GM18511 (cell line): ENCODE data around the gene UBN2.
"Not testable (repeated sequence)": the region's sequence is repeated elsewhere in the genome, so short reads cannot be mapped to it uniquely, and the experiment has no call there.

Experiments used
- ATAC-seq: cut with Tn5 transposase; IDR thresholded peaks from one replicate; pipeline ENCODE4 v1.9.1; 2021; ENCODE audit warnings: mild to moderate bottlenecking, moderate library complexity; ENCODE audit not compliant: unreplicated experiment

The UBN2 gene

GRCh38 chr7:139294241-139294640, 63.2 kb downstream of the UBN2 start:
- no peak for ATAC-seq

- no peak for ATAC-seq
Measured at GRCh38 chr7:139294951-139295575, 64.0 kb downstream of the UBN2 start.

DNA sequence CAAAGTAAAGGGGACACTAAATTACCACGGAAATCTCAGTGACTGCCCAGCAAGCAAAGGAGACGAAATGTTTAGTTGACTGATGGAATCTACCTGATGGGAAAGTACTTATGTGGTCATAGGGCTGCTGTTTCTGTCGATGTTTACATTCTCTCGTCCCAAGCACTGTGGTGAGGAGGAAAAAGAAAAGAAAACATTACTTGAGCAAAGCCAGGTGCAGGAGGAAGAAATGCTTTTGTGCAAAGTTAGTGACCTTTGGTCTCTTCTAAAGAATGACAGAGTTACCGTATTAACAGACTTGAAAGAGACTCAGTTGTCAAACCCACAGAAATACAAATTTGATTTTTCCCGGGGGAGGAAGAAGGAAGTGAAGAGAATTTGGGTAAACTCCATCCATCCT, 66.8 kb downstream of the UBN2 start:
- ATAC-seq: no peak

DNA sequence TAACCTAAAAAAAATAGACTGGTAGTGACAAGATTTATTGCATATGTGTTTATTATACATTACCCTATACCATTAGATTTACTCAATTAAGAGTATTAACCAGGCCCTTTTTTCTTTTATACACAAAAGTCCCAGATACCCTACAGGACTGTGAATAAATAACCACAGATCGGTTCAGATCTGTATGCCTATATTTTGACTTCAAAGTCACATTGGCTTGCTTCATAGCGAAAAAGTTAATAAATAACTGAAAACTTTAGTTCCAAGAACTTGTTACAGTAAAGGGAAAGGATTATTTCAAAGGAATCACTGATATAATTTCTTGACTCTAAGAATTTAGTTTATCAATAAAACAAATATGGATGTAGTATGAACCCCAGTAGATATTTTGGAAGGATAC, 68.3 kb downstream of the UBN2 start:
- no peak for ATAC-seq

DNA sequence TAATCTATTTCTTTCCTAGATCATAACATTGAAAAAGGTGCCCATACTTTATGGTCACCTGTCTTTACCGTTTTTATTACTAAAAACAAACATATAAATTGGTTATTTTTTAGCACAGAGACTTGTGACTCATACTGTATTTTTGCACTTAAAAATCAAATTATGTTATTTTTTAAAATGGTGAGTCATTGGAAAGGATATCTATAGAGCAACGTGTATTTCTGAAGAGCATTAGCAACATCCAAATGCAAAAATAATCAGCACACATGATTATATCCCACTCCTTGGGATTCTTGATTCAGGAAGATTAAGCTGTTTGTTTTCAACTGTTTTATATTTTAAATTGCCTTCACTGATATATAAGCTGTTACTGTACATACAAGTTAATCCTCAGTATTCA, 69.4 kb downstream of the UBN2 start:
- ATAC-seq: no peak

GRCh38 chr7:139304517-139304916, 73.5 kb downstream of the UBN2 start:
- ATAC-seq: no peak

DNA sequence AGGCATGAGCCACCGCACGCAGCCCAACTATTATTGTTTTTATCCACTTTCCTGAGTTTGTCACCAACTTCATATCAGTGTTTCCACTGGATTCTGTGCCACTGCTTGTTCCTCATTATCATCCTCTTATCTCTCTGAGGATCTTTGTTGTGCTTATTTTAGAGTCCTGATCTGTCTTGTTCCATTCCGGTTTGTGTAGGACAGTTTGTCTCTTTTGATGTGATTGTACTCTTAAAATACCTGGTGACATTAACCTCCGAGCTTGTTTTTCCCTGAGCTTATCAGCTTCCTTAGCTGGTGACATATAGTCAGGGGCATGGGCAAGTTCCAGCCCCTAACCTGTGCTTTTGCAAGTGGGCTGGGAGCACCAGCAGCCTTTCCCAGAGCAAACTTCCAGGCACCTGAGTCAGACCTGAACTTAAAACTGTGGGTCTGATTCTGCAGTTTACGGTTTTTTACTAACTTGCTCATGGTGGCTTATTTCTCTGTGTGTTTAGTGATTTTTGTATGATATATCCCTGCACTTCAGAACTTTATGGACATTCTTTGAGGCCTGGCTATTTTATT, 87.0 kb downstream of the UBN2 start:
- ATAC-seq: no peak

GRCh38 chr7:139321071-139321745, 90.2 kb downstream of the UBN2 start:
- ATAC-seq: no peak

- ATAC-seq: not testable (repeated sequence)
Measured at GRCh38 chr7:139324709-139325108, 93.7 kb downstream of the UBN2 start.

DNA sequence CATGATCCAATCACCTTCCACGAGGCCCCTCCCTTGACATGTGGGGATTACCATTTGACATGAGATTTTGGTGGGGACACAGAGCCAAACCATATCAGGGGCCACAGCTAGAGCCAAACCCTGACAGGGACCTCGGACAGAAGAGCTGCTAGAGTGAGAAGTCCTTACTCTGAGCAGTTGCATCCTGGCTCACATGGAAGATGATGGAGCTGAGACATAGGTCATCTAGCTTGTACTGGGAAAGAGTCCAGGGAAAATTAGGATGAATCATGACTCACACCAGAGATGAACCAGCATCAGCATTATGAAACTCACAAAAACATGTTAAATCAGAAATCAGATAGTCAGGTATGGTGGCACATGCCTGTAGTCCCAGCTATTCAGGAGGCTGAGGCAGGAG, 97.3 kb downstream of the UBN2 start:
- no peak for ATAC-seq

- ATAC-seq: no peak
Measured at GRCh38 chr7:139329119-139329518, 98.1 kb downstream of the UBN2 start.

- ATAC-seq: no peak
Measured at GRCh38 chr7:139330333-139331030, 99.4 kb downstream of the UBN2 start.

- ATAC-seq: no peak
Measured at GRCh38 chr7:139332697-139333359, 101.8 kb downstream of the UBN2 start.

DNA sequence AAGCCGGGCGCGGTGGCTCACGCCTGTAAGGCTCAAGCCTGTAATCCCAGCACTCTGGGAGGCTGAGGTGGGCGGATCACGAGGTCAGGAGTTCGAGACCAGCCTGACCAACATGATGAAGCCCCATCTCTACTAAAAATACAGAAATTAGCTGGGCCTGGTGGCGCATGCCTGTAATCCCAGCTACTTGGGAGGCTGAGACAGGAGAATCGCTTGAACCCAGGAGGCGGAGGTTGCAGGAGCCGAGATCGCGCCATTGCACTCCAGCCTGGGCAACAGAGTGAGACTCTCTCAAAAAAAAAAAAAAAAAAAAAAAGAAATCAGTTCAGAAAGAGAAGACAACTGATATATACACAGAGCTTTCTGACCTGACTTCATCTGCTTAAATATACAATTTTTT, 102.4 kb downstream of the UBN2 start:
- ATAC-seq: not testable (repeated sequence)

GRCh38 chr7:139334399-139335150, 103.5 kb downstream of the UBN2 start:
- no peak for ATAC-seq

- no peak for ATAC-seq
Measured at GRCh38 chr7:139339025-139339424, 108.0 kb downstream of the UBN2 start.

- no peak for ATAC-seq
Measured at GRCh38 chr7:139339698-139340036, 108.6 kb downstream of the UBN2 start.

DNA sequence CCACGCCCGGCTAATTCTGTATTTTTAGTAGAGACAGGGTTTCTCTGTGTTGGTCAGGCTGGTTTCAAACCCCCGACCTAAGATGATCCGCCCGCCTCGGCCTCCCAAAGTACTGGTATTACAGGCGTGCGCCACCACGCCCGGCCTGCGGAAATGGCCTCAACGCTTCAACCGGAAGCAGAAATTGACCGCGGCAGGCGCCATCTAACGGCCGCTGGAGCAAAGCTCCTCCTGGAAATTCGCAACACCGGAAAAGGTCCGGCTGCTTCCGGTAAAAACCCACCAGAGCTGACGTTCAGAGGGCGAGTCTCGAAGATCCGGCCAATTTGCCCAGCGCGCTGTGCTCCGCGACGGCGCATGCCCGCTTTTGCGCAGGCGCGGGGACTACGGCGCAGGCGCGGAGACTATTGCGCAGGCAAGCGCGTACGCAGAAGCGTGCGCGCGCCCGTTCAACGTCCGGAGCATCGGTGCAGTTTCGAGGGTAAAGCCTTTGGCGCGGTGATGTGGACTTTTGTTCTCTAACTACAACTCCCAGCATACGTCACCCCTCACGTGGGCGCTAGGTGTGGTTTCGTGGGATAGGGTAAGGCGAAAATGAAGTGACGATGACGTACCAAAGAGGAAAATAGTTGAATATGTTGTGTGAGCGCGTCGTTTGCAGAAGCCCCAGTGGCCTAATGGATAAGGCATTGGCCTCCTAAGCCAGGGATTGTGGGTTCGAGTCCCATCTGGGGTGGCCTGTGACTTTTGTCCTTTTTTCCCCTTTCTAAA, 109.2 kb downstream of the UBN2 start:
- peak; percentile 83 for ATAC-seq

- no peak for ATAC-seq
Measured at GRCh38 chr7:139340808-139341057, 109.7 kb downstream of the UBN2 start.

- ATAC-seq: peak; percentile 66
Measured at GRCh38 chr7:139341058-139341775, 110.2 kb downstream of the UBN2 start, which contains the start of gene FMC1. TSS of gene FMC1 (plus strand) at chr7:139341337. CDS start at chr7:139341385, 48 bp downstream.
